GM23338 (cell line): ENCODE measurements around the gene HS6ST2. TPM values are rescaled to one million over a fixed set of nuclear protein-coding genes. Genes with fewer than 3 reads are reported as not detected.

ENCODE experiments used
- ATAC-seq: fragments of 200-7000 bp; cut with Tn5 transposase; 3 replicates; pipeline ENCODE4 v1.9.1; 2020
- DNase-seq: peaks from one replicate; pipeline ENCODE4 v3.0.0-alpha.2; 2015; ENCODE audit warnings: low spot score
- H2AFZ ChIP-seq: fragments of 200-600 bp; sonication (generic); 2 replicates; pipeline ENCODE4 v1.8.0; 2016; ENCODE audit warnings: antibody characterized with exemption, mild to moderate bottlenecking, moderate library complexity
- H3F3A ChIP-seq: fragments of 200-600 bp; sonication (generic); replicated peaks from 2 replicates; pipeline ENCODE4 v1.8.0; 2017; ENCODE audit warnings: antibody characterized with exemption, mixed run types, low read depth
- H3K27ac ChIP-seq: fragments of 200-600 bp; sonication (generic); 2 replicates; pipeline ENCODE4 v1.6.1; 2016; ENCODE audit warnings: low read depth
- H3K27me3 ChIP-seq: fragments of 200-600 bp; sonication (generic); 2 replicates; pipeline ENCODE4 v1.8.0; 2016; ENCODE audit warnings: mild to moderate bottlenecking, mixed run types, moderate library complexity; ENCODE audit not compliant: insufficient read depth
- H3K36me3 ChIP-seq: fragments of 200-600 bp; sonication (generic); 2 replicates; pipeline ENCODE4 v1.8.0; 2016; ENCODE audit warnings: mild to moderate bottlenecking; ENCODE audit not compliant: insufficient read depth
- H3K4me1 ChIP-seq: fragments of 200-600 bp; sonication (generic); 2 replicates; pipeline ENCODE4 v1.8.0; 2016; ENCODE audit warnings: mild to moderate bottlenecking, moderate library complexity; ENCODE audit not compliant: insufficient read depth
- H3K4me2 ChIP-seq: fragments of 200-600 bp; sonication (generic); 2 replicates; pipeline ENCODE4 v1.7.1; 2017; ENCODE audit warnings: mixed run types
- H3K4me3 ChIP-seq: fragments of 200-600 bp; sonication (generic); 2 replicates; pipeline ENCODE4 v1.6.1; 2016; ENCODE audit warnings: mixed run types
- H3K79me2 ChIP-seq: fragments of 200-600 bp; sonication (generic); replicated peaks from 2 replicates; pipeline ENCODE4 v1.8.0; 2017; ENCODE audit warnings: mild to moderate bottlenecking; ENCODE audit not compliant: insufficient read depth
- H3K9me2 ChIP-seq: fragments of 200-600 bp; sonication (generic); 2 replicates; pipeline ENCODE4 v1.8.0; 2017; ENCODE audit not compliant: insufficient read depth
- H4K20me1 ChIP-seq: fragments of 200-600 bp; sonication (generic); replicated peaks from 2 replicates; pipeline ENCODE4 v1.8.0; 2017; ENCODE audit warnings: mild to moderate bottlenecking; ENCODE audit not compliant: insufficient read depth
- H3K27ac Mint-ChIP-seq: 2 replicates; pipeline ENCODE4 v1.8.0; 2020; ENCODE audit warnings: inconsistent platforms, mild to moderate bottlenecking, moderate library complexity, mixed read lengths
- H3K27me3 Mint-ChIP-seq: 3 replicates; pipeline ENCODE4 v1.8.0; 2022; ENCODE audit warnings: low read depth, mild to moderate bottlenecking, moderate library complexity, mixed read lengths, inconsistent platforms; ENCODE audit not compliant: insufficient read depth, poor library complexity
- H3K36me3 Mint-ChIP-seq: 3 replicates; pipeline ENCODE4 v1.8.0; 2021; ENCODE audit warnings: low read depth, mild to moderate bottlenecking, inconsistent platforms, moderate library complexity, mixed read lengths
- H3K4me1 Mint-ChIP-seq: 3 replicates; pipeline ENCODE4 v1.8.0; 2020; ENCODE audit warnings: mild to moderate bottlenecking, inconsistent platforms, mixed read lengths
- H3K4me3 Mint-ChIP-seq: 3 replicates; pipeline ENCODE4 v1.8.0; 2021; ENCODE audit warnings: moderate library complexity, mild to moderate bottlenecking, inconsistent platforms, mixed read lengths
- H3K9me3 Mint-ChIP-seq: 3 replicates; pipeline ENCODE4 v1.8.0; 2020; ENCODE audit warnings: moderate library complexity, mild to moderate bottlenecking, inconsistent platforms, mixed read lengths
- EZH2 ChIP-seq: fragments of 200-600 bp; sonication (generic); IDR thresholded peaks from one replicate; pipeline ENCODE4 v1.8.0; 2017; ENCODE audit warnings: antibody characterized with exemption, mild to moderate bottlenecking, low read depth; ENCODE audit not compliant: unreplicated experiment
- EZH2phosphoT487 ChIP-seq: fragments of 200-600 bp; sonication (generic); IDR thresholded peaks from one replicate; pipeline ENCODE4 v1.8.1; 2018; ENCODE audit warnings: antibody characterized with exemption; ENCODE audit not compliant: unreplicated experiment
- JUNB ChIP-seq: IDR thresholded peaks from one replicate; pipeline ENCODE4 v1.6.1; 2016; ENCODE audit warnings: antibody characterized with exemption; ENCODE audit not compliant: unreplicated experiment
- NANOG ChIP-seq: IDR thresholded peaks from 2 replicates; pipeline ENCODE4 v1.6.1; 2016; ENCODE audit warnings: antibody characterized with exemption, borderline replicate concordance
- ZNF114 ChIP-seq: fragments of 250-450 bp; sonication (Bioruptor Pico); IDR thresholded peaks from 2 replicates; pipeline ENCODE4 v1.5.0; 2020; ENCODE audit warnings: mild to moderate bottlenecking, moderate library complexity
- polyA plus RNA-seq: library from polyadenylated mRNA; unstranded; fragments of >200 nt; fragmentation: Nextera tagmentation; extraction: Ambion mirVana; gene quantifications from 2 replicates; pipeline ENCODE4 v1.2.1, GENCODE V29; 2016
- total RNA-seq: library from RNA; depleted of rRNA; stranded (reverse); fragments of >200 nt; shearing (Covaris generic); gene quantifications from 2 replicates; pipeline ENCODE4 v1.2.3, GENCODE V29; 2014
- TF ChIP-seq, protein P1 (sequence below), 2 experiments: fragments of 200-600 bp in 1 of 2; sonication (generic) in 1 of 2; conservative IDR thresholded peaks; 2 replicates each; pipeline versions ENCODE4 v1.5.1 to v1.6.1; 2016 to 2017; ENCODE audit warnings: antibody characterized with exemption in 2 of 2, low read depth in 2 of 2, mild to moderate bottlenecking in 2 of 2, moderate library complexity in 1 of 2

HS6ST2 gene
- total and polyA plus RNA-seq, 2 experiments from 2014 or later, result 0.82 to 4.8 TPM

DNA sequence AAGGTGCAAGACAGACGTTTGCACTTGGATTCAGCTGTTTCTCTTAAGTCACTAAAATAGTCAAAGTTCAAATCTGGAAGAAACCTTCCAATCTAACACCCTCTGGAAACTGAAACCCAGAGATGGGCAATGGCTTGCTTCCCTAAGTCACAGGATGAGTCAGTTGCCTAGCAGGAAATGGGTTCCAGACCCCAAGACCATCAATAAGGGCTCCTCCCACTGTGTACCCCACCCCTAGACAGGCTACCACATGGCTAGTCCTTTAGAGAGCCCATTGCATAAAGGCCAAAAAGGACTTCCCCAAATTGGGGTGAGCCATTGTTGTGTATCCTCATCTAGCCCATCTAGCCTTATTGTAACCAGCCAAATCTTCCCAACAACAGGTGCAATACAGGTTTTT lies 216.2 kb downstream of the HS6ST2 start (continued):
- TF ChIP-seq ZNF114 (CRISPR knock-in tag) (no peak), NANOG (no peak)
- TF ChIP-seq, protein P1, sequence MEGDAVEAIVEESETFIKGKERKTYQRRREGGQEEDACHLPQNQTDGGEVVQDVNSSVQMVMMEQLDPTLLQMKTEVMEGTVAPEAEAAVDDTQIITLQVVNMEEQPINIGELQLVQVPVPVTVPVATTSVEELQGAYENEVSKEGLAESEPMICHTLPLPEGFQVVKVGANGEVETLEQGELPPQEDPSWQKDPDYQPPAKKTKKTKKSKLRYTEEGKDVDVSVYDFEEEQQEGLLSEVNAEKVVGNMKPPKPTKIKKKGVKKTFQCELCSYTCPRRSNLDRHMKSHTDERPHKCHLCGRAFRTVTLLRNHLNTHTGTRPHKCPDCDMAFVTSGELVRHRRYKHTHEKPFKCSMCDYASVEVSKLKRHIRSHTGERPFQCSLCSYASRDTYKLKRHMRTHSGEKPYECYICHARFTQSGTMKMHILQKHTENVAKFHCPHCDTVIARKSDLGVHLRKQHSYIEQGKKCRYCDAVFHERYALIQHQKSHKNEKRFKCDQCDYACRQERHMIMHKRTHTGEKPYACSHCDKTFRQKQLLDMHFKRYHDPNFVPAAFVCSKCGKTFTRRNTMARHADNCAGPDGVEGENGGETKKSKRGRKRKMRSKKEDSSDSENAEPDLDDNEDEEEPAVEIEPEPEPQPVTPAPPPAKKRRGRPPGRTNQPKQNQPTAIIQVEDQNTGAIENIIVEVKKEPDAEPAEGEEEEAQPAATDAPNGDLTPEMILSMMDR (conservative IDR thresholded peaks at IDR 0.05; ENCODE audit: low read depth in 2 of 2), result no peak

DNA sequence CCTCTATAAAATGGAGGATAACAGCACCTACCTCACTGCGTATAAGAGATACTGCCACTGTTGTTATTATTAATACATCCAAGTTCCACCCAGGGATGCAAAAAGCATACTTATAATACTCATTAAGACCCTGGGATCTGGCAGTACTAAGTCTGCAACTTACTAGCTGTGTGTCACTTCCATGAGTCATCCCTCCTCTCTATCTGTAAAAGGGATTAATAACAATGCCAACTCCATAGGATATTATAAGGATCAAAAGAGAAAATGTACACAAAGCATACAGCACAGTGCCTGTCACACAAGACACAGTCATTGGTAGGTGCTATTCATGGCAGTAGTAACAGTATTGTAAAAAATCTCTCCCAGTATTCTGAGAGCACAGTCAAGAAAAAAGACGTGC lies 216.7 kb downstream of the HS6ST2 start:
- Mint-ChIP-seq H3K27me3 (peaks cover 22% of the 10 kb centered on the region), H3K27ac (no peak overlapping the region), H3K36me3 (no peaks in the 10 kb centered on the region), H3K4me1 (peaks cover 18% of the 10 kb centered on the region), H3K4me3 (no peak overlapping the region), H3K9me3 (no peaks in the 10 kb centered on the region)
- no peak overlapping the region for H3K4me2 ChIP-seq
- no peaks in the 10 kb centered on the region for H3K9me2 ChIP-seq
- peaks cover 20% of the 10 kb centered on the region for H3K4me1 ChIP-seq
- H2AFZ ChIP-seq, result no peak overlapping the region
- H4K20me1 ChIP-seq, result no peaks in the 10 kb centered on the region
- no peaks in the 10 kb centered on the region for H3K79me2 ChIP-seq
- ATAC-seq (no peak), DNase-seq (no peak)
- H3K27ac ChIP-seq, result no peak overlapping the region
- H3K36me3 ChIP-seq, result no peaks in the 10 kb centered on the region
- H3F3A ChIP-seq, result no peaks in the 10 kb centered on the region
- TF ChIP-seq ZNF114 (CRISPR knock-in tag) (no peak), JUNB (no peak), EZH2 (no peak), NANOG (no peak), EZH2phosphoT487 (no peak)
- no peak overlapping the region for H3K4me3 ChIP-seq
- H3K27me3 ChIP-seq, result peaks cover 39% of the 10 kb centered on the region

DNA sequence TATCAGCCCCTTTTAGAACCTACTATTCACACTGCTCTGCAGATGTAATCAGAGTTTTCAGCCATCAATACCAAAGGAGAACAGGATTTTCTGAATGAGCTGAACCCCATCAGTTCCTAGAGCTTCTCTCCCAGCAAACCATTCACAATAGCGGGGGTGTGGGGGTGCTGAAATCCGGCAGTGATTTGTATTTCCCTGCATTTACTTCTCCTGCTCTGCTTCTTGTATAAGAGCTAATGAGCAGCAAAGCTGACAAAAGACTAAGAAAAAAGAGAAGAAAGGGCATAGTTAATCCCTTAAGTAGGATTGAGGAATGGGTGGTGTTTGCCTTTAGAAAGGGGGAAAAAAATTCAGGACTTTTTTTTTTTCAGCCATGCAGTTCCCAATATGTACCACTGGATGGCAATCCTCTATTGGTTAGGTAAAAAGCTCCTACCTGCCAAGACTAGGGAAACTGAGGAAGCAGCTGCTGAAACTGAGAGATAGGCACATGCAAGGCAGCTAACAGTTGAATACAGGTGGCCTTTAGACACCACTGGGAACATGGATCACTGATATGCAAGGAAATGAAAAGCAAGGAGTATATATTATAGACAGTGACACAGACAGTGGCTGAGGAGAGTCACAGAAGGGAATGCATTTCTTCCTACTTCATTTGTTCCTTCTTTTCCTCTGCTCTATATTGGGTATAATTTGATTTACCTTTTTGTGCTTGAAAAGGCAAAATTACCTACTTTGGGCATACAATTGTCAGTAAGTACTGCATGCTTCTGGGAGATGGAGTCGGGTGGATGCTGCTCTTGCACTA lies 217.9 kb downstream of the HS6ST2 start:
- peak; percentile 37 for DNase-seq
- no peak for TF ChIP-seq ZNF114 (CRISPR knock-in tag)
- TF ChIP-seq, protein P1 (conservative IDR thresholded peaks at IDR 0.05; ENCODE audit: low read depth in 2 of 2), result peak; percentile 61 to 81
- H3K9me2 ChIP-seq, result no peaks in the 10 kb centered on the region
- Mint-ChIP-seq H3K4me3 (no peak overlapping the region), H3K27ac (no peak overlapping the region), H3K9me3 (no peaks in the 10 kb centered on the region), H3K36me3 (no peaks in the 10 kb centered on the region), H3K27me3 (peaks cover 22% of the 10 kb centered on the region), H3K4me1 (peaks cover 18% of the 10 kb centered on the region)
- no peak overlapping the region for H3K4me2 ChIP-seq
- no peak overlapping the region for H3K4me3 ChIP-seq
- H3K79me2 ChIP-seq, result no peaks in the 10 kb centered on the region
- peaks cover 34% of the 10 kb centered on the region for H3K27me3 ChIP-seq
- no peaks in the 10 kb centered on the region for H3K36me3 ChIP-seq
- ATAC-seq, result no peak; the same call in 2 of the 3 replicates
- H4K20me1 ChIP-seq, result no peaks in the 10 kb centered on the region
- H3K27ac ChIP-seq, result no peak overlapping the region
- H2AFZ ChIP-seq, result no peak overlapping the region
- no peaks in the 10 kb centered on the region for H3F3A ChIP-seq
- peaks cover 20% of the 10 kb centered on the region for H3K4me1 ChIP-seq
